NCI-H1105 (cell line): ENCODE data around the gene RGCC.

Source experiments
- DNase-seq: peaks from one replicate; lab custom pipeline; 2025; lab: John Stamatoyannopoulos, UW

Gene RGCC

GRCh38 chr13:41515491-41516139, 58.3 kb downstream of the RGCC start:
- DNase-seq = no peak

- no peak for DNase-seq
Measured at GRCh38 chr13:41516166-41516565, 58.8 kb downstream of the RGCC start.

GRCh38 chr13:41516760-41517159, 59.4 kb downstream of the RGCC start:
- no peak for DNase-seq

DNA sequence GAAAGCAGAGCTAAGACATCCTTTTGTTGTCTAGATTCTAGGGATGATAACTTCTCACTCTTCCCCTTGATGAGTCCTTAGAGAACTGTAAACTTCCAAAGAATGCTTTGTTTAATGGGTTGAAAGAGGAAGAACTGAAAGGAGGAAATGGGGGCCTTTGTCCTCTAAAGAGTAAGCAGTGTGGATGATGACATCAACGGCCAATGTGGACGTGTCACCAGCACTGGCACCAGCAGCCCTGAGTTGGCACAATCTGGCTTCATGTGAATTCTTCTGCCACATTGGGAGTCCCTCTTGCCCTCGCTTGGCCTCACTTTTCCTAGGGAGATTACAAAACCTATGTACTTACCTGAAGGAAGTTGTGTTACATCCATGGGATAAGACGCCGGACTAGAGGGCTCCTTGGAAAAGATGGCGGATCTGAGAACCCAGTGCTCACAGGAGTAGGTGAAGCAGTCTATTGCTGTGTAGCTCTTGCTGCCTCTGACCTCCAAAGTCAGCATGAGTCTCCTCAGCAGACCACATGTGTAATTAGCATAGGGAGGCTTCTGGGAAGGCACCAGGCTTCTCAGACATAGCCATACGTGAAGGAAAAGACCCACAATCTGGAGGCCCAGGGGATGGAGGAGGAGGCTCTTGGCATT, 62.8 kb downstream of the RGCC start:
- no peak for DNase-seq
